HEK293 (cell line): ENCODE data around the gene SLC6A9.

Experiments used
- CTCF ChIA-PET: fragments of 350-600 bp; formaldehyde crosslinking; extraction: SDS; loops from one replicate; lab custom pipeline; 2021; ENCODE audit warnings: antibody characterized with exemption; lab: Yijun Ruan, JAX
- POLR2A ChIA-PET: fragments of 300-600 bp; formaldehyde crosslinking; extraction: SDS; loops from one replicate; lab custom pipeline; 2020; ENCODE audit warnings: antibody characterized with exemption, inconsistent platforms; lab: Yijun Ruan, JAX
- H3K27ac ChIP-seq: fragments of 200-500 bp; sonication (Bioruptor generic); 2 replicates; pipeline ENCODE4 v1.5.1; 2014; ENCODE audit warnings: low read depth, low read length, control low read depth, inconsistent platforms; ENCODE audit errors: extremely low read depth
- H3K36me3 ChIP-seq, 2 experiments: fragments of 200-500 bp in 1 of 2; sonication (Bioruptor generic) in 1 of 2; 1 replicate in 1 of 2; 2 replicates in 1 of 2; pipeline ENCODE4 v1.5.1; 2014 to 2017; ENCODE audit warnings: inconsistent platforms in 2 of 2, low read length in 2 of 2; ENCODE audit not compliant: control insufficient read depth in 2 of 2, insufficient read depth in 1 of 2
- H3K4me1 ChIP-seq: fragments of 200-500 bp; sonication (Bioruptor generic); 2 replicates; pipeline ENCODE4 v1.5.1; 2014; ENCODE audit warnings: mild to moderate bottlenecking, low read length, inconsistent platforms; ENCODE audit not compliant: control insufficient read depth, insufficient read depth
- H3K4me3 ChIP-seq: 2 replicates; pipeline ENCODE4 v1.5.1; 2011; ENCODE audit warnings: low read depth, mild to moderate bottlenecking, control low read depth, low read length, moderate library complexity
- H3K9me3 ChIP-seq: fragments of 200-500 bp; sonication (Bioruptor generic); 2 replicates; pipeline ENCODE4 v1.5.1; 2014; ENCODE audit warnings: low read depth, low read length, inconsistent platforms; ENCODE audit not compliant: control insufficient read depth, insufficient read depth
- HOXA7 ChIP-seq: sonication (generic); formaldehyde crosslinking; IDR thresholded peaks from 2 replicates; pipeline ENCODE4 v1.8.1; 2022; ENCODE audit warnings: missing genetic modification reagents, borderline replicate concordance
- SP7 ChIP-seq: fragments of 450-650 bp; formaldehyde crosslinking; IDR thresholded peaks from 2 replicates; pipeline ENCODE4 v1.5.1; 2016; ENCODE audit warnings: missing biosample characterization, missing genetic modification characterization
- YY2 ChIP-seq: fragments of 450-650 bp; formaldehyde crosslinking; IDR thresholded peaks from 2 replicates; pipeline ENCODE4 v1.5.1; 2016; ENCODE audit warnings: missing biosample characterization, missing genetic modification characterization
- ZBTB17 ChIP-seq: fragments of 450-650 bp; formaldehyde crosslinking; IDR thresholded peaks from 2 replicates; pipeline ENCODE4 v1.5.1; 2016; ENCODE audit warnings: missing biosample characterization, missing genetic modification characterization
- ZBTB7A ChIP-seq: fragments of 450-650 bp; formaldehyde crosslinking; IDR thresholded peaks from 2 replicates; pipeline ENCODE4 v1.5.1; 2016; ENCODE audit warnings: low read depth, missing biosample characterization, missing genetic modification characterization
- ZFP41 ChIP-seq: fragments of 450-650 bp; formaldehyde crosslinking; IDR thresholded peaks from 2 replicates; pipeline ENCODE4 v1.5.1; 2016; ENCODE audit warnings: missing biosample characterization, missing genetic modification characterization, borderline replicate concordance
- ZNF140 ChIP-seq: fragments of 450-650 bp; formaldehyde crosslinking; IDR thresholded peaks from 2 replicates; pipeline ENCODE4 v1.5.1; 2016; ENCODE audit warnings: missing biosample characterization, missing genetic modification characterization
- ZNF184 ChIP-seq: fragments of 450-650 bp; IDR thresholded peaks from 2 replicates; pipeline ENCODE4 v1.5.1; 2018; ENCODE audit warnings: missing biosample characterization, mild to moderate bottlenecking, missing genetic modification characterization
- ZNF2 ChIP-seq: fragments of 450-650 bp; formaldehyde crosslinking; IDR thresholded peaks from 2 replicates; pipeline ENCODE4 v1.5.1; 2016; ENCODE audit warnings: missing biosample characterization, missing genetic modification characterization
- ZNF239 ChIP-seq: fragments of 450-650 bp; formaldehyde crosslinking; IDR thresholded peaks from 2 replicates; pipeline ENCODE4 v1.5.1; 2016; ENCODE audit warnings: missing biosample characterization, missing genetic modification characterization
- ZNF548 ChIP-seq: fragments of 450-650 bp; formaldehyde crosslinking; IDR thresholded peaks from 2 replicates; pipeline ENCODE4 v1.5.1; 2016; ENCODE audit warnings: missing biosample characterization, missing genetic modification characterization
- ZNF571 ChIP-seq: fragments of 450-650 bp; formaldehyde crosslinking; IDR thresholded peaks from 2 replicates; pipeline ENCODE4 v1.5.0; 2017; ENCODE audit warnings: missing biosample characterization, missing genetic modification characterization
- ZNF600 ChIP-seq: fragments of 450-650 bp; formaldehyde crosslinking; IDR thresholded peaks from 2 replicates; pipeline ENCODE4 v1.5.1; 2016; ENCODE audit warnings: missing biosample characterization, missing genetic modification characterization
- ZSCAN23 ChIP-seq: fragments of 450-650 bp; formaldehyde crosslinking; IDR thresholded peaks from 2 replicates; pipeline ENCODE4 v1.5.1; 2016; ENCODE audit warnings: missing biosample characterization, missing genetic modification characterization
- TF ChIP-seq, protein P1 (sequence below): fragments of 450-650 bp; formaldehyde crosslinking; IDR thresholded peaks from 2 replicates; pipeline ENCODE4 v1.5.1; 2016; ENCODE audit warnings: missing biosample characterization, missing genetic modification characterization, borderline replicate concordance
- TF ChIP-seq, protein P2 (sequence below): fragments of 450-650 bp; formaldehyde crosslinking; IDR thresholded peaks from 2 replicates; pipeline ENCODE4 v1.5.1; 2016; ENCODE audit warnings: missing biosample characterization, missing genetic modification characterization
- TF ChIP-seq, protein P3 (sequence below): fragments of 450-650 bp; formaldehyde crosslinking; IDR thresholded peaks from 2 replicates; pipeline ENCODE4 v1.5.1; 2016; ENCODE audit warnings: missing biosample characterization, missing genetic modification characterization

The SLC6A9 gene

DNA sequence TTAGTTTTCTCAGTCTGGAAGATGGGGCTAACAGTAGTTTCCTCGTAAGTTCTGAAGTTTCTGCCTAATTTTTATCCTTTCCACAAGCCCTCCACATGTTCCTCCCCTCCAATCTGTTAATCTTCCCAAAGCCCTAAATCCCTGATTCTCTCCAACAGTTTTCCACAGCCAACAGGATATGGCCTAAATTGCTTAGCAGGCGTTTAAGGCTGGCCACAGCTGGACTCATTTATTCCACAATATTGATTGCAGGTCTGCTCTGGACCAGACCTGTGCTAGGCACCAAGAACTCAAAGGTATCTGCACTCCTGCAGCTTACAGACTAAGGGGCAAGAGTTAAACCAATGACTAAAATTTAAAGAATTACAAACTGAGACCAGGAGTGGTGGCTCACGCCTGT is 3.9 kb downstream of the SLC6A9 start:
- ChIA-PET POLR2A (no interaction called here), CTCF (interaction anchor here (0.8 to 2.9 kb wide), 3 partner anchors 9 to 21 kb away, joined by 3 to 14 read pairs (median 13); no protein-coding TSS in a partner anchor)
- Histone ChIP-seq H3K4me1 (peaks cover 5% of the 10 kb centered on the region; the same call in 1 of the 2 replicates), H3K4me3 (no peak overlapping the region), H3K36me3 (no peaks in the 10 kb centered on the region), H3K9me3 (no peaks in the 10 kb centered on the region), H3K27ac (no peak overlapping the region)
- TF ChIP-seq ZBTB17 (tag by site-specific recombination) = no peak

DNA sequence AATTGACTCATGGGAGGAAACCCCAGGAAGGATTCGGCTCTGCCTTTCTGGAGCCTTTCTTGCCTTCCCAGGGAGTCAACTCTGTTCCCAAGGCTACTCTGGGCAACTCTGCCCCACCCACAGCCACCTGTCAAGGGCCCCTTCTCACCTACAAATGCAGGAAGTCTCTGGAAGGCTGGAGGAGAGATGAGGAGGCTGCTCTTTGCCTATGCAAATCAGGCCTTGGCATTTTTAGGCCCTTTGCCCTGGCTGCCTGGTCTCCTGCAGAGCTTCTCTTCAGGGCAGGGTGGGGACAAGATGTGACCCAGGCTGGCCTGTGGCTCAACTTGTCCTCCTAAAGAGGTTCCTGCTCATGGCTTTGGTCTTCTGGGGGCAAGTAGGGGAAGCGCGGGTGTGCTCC is 5.4 kb downstream of the SLC6A9 start:
- TF ChIP-seq ZNF571 (tag by site-specific recombination) = no peak
- TF ChIP-seq ZNF548 (tag by site-specific recombination) = no peak
- TF ChIP-seq YY2 (tag by site-specific recombination) = no peak
- TF ChIP-seq, protein P1, sequence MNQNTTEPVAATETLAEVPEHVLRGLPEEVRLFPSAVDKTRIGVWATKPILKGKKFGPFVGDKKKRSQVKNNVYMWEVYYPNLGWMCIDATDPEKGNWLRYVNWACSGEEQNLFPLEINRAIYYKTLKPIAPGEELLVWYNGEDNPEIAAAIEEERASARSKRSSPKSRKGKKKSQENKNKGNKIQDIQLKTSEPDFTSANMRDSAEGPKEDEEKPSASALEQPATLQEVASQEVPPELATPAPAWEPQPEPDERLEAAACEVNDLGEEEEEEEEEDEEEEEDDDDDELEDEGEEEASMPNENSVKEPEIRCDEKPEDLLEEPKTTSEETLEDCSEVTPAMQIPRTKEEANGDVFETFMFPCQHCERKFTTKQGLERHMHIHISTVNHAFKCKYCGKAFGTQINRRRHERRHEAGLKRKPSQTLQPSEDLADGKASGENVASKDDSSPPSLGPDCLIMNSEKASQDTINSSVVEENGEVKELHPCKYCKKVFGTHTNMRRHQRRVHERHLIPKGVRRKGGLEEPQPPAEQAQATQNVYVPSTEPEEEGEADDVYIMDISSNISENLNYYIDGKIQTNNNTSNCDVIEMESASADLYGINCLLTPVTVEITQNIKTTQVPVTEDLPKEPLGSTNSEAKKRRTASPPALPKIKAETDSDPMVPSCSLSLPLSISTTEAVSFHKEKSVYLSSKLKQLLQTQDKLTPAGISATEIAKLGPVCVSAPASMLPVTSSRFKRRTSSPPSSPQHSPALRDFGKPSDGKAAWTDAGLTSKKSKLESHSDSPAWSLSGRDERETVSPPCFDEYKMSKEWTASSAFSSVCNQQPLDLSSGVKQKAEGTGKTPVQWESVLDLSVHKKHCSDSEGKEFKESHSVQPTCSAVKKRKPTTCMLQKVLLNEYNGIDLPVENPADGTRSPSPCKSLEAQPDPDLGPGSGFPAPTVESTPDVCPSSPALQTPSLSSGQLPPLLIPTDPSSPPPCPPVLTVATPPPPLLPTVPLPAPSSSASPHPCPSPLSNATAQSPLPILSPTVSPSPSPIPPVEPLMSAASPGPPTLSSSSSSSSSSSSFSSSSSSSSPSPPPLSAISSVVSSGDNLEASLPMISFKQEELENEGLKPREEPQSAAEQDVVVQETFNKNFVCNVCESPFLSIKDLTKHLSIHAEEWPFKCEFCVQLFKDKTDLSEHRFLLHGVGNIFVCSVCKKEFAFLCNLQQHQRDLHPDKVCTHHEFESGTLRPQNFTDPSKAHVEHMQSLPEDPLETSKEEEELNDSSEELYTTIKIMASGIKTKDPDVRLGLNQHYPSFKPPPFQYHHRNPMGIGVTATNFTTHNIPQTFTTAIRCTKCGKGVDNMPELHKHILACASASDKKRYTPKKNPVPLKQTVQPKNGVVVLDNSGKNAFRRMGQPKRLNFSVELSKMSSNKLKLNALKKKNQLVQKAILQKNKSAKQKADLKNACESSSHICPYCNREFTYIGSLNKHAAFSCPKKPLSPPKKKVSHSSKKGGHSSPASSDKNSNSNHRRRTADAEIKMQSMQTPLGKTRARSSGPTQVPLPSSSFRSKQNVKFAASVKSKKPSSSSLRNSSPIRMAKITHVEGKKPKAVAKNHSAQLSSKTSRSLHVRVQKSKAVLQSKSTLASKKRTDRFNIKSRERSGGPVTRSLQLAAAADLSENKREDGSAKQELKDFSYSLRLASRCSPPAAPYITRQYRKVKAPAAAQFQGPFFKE (tag by site-specific recombination) = no peak
- TF ChIP-seq ZSCAN23 = no peak
- no peak for TF ChIP-seq ZNF140 (tag by site-specific recombination)
- TF ChIP-seq ZNF239 (tag by site-specific recombination) = no peak
- TF ChIP-seq SP7 (tag by site-specific recombination) = no peak
- TF ChIP-seq ZFP41 (tag by site-specific recombination) = no peak
- no peak for TF ChIP-seq ZNF184 (tag by site-specific recombination)
- TF ChIP-seq ZBTB7A (tag by site-specific recombination) = no peak
- TF ChIP-seq, protein P2, sequence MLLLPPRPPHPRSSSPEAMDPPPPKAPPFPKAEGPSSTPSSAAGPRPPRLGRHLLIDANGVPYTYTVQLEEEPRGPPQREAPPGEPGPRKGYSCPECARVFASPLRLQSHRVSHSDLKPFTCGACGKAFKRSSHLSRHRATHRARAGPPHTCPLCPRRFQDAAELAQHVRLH (tag by site-specific recombination) = no peak
- TF ChIP-seq, protein P3, sequence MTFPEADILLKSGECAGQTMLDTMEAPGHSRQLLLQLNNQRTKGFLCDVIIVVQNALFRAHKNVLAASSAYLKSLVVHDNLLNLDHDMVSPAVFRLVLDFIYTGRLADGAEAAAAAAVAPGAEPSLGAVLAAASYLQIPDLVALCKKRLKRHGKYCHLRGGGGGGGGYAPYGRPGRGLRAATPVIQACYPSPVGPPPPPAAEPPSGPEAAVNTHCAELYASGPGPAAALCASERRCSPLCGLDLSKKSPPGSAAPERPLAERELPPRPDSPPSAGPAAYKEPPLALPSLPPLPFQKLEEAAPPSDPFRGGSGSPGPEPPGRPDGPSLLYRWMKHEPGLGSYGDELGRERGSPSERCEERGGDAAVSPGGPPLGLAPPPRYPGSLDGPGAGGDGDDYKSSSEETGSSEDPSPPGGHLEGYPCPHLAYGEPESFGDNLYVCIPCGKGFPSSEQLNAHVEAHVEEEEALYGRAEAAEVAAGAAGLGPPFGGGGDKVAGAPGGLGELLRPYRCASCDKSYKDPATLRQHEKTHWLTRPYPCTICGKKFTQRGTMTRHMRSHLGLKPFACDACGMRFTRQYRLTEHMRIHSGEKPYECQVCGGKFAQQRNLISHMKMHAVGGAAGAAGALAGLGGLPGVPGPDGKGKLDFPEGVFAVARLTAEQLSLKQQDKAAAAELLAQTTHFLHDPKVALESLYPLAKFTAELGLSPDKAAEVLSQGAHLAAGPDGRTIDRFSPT (tag by site-specific recombination) = no peak
- TF ChIP-seq ZNF600 (tag by site-specific recombination) = no peak
- no peak for TF ChIP-seq ZNF2
- no peak for TF ChIP-seq HOXA7 (CRISPR knock-in tag)
- H3K9me3 ChIP-seq = no peaks in the 10 kb centered on the region
- H3K4me1 ChIP-seq = no peaks in the 10 kb centered on the region
- H3K36me3 ChIP-seq = no peaks in the 10 kb centered on the region
- H3K27ac ChIP-seq = no peak overlapping the region
- POLR2A ChIA-PET = no interaction called here
- CTCF ChIA-PET = interaction anchor here (2.7 to 2.9 kb wide), 2 partner anchors 11 to 20 kb away, joined by 13 to 14 read pairs; no protein-coding TSS in a partner anchor
- H3K4me3 ChIP-seq = no peak overlapping the region
